Measurements from ENCODE around the gene C6orf120. TPM values are rescaled to one million over a fixed set of nuclear protein-coding genes. Genes with fewer than 3 reads are reported as not detected.

Gene C6orf120
- total and polyA plus RNA-seq, 2 donors (not counting 3 experiments of a cell fraction or from before 2014, with no cell fraction given), result 13.8 to 30.1 TPM

- dilution Hi-C loops (cut with MboI; ENCODE audit: extremely low pct_ligation_motif_present, low sequenced_read_pairs), result no loop called here
- H4K20me1 ChIP-seq (replicated peaks; ENCODE audit: control insufficient read depth, extremely low read depth, insufficient read depth, low read length), result no peaks in the 10 kb centered on the region
These were observed 36.6 kb upstream of the C6orf120 start for GRCh38 chr6:169665289-169665688.

GRCh38 chr6:169666441-169666840 lies 35.5 kb upstream of the C6orf120 start:
- BruUV-seq (replicated peaks), result no TSS peak
- peaks cover 26% of the 10 kb centered on the region for H3K4me1 ChIP-seq (ENCODE audit: control insufficient read depth, extremely low read depth, insufficient read depth, low read length)
- no peak for DNase-seq (ENCODE audit: low read depth, low spot score)
- intact Hi-C loops (cut with micrococcal nuclease) (no loop called here), dilution Hi-C loops (cut with MboI; ENCODE audit: extremely low pct_ligation_motif_present, low sequenced_read_pairs) (no loop called here)
- no peaks in the 10 kb centered on the region for H3K9me1 ChIP-seq (replicated peaks; ENCODE audit: control insufficient read depth, extremely low read depth, insufficient read depth, low read length)
- ChIA-PET CTCF (no interaction called here), POLR2A (no interaction called here)
- no peak overlapping the region for H3K4me2 ChIP-seq (ENCODE audit: insufficient read depth, low read length)
- no peaks in the 10 kb centered on the region for H4K20me1 ChIP-seq (replicated peaks; ENCODE audit: control insufficient read depth, extremely low read depth, insufficient read depth, low read length)
- no peaks in the 10 kb centered on the region for H3K9me3 ChIP-seq (replicated peaks; ENCODE audit: control insufficient read depth, insufficient read depth, low read length)
- H3K27me3 ChIP-seq (ENCODE audit: control insufficient read depth in 2 of 2, insufficient read depth in 2 of 2, low read length in 2 of 2), result no peaks in the 10 kb centered on the region
- TF ChIP-seq MYC (IDR thresholded peaks at IDR 0.05; ENCODE audit: low read depth, low read length), result no peak
- no peak for TF ChIP-seq POLR2A (IDR thresholded peaks at IDR 0.05; ENCODE audit: low read depth, low read length)
- H2AFZ ChIP-seq (ENCODE audit: low read depth, low read length), result no peak overlapping the region
- no peak for FAIRE-seq
- H3K27ac ChIP-seq (ENCODE audit: insufficient read depth, low read depth, low read length), result no peak overlapping the region
- H3K79me2 ChIP-seq (ENCODE audit: control insufficient read depth, insufficient read depth, low read length), result no peaks in the 10 kb centered on the region
- H3K4me3 ChIP-seq (replicated peaks in 1 of 3; ENCODE audit: insufficient read depth in 1 of 3, low read depth in 1 of 3, low read length in 3 of 3), result no peak overlapping the region
- H3K9ac ChIP-seq (replicated peaks; ENCODE audit: extremely low read depth, insufficient read depth, low read length), result no peak overlapping the region
- peaks cover 2 to 21% of the 10 kb centered on the region in 2 experiments for H3K36me3 ChIP-seq (ENCODE audit: control insufficient read depth in 2 of 2, extremely low read depth in 1 of 2, insufficient read depth in 2 of 2, low read length in 2 of 2)

More at GRCh38 chr6:169665289-169665688, 36.6 kb upstream of the C6orf120 start:
- TF ChIP-seq JUN (IDR thresholded peaks at IDR 0.05; ENCODE audit: borderline replicate concordance, insufficient read depth, insufficient read length, low read depth) (no peak), EZH2 (IDR thresholded peaks at IDR 0.05; ENCODE audit: borderline replicate concordance, low read depth, low read length, severe bottlenecking) (no peak), GATA2 (IDR thresholded peaks at IDR 0.05; ENCODE audit: insufficient read depth, insufficient read length, low read depth, low read length) (no peak), POLR2A (IDR thresholded peaks at IDR 0.05; ENCODE audit: low read depth, low read length) (no peak), POLR2AphosphoS5 (IDR thresholded peaks at IDR 0.05; ENCODE audit: insufficient read depth, low read depth, low read length) (no peak)
- no peak overlapping the region for H3K4me2 ChIP-seq (ENCODE audit: insufficient read depth, low read length)
- no peak overlapping the region for H3K27ac ChIP-seq (ENCODE audit: insufficient read depth, low read depth, low read length)
- H3K4me1 ChIP-seq (ENCODE audit: control insufficient read depth, extremely low read depth, insufficient read depth, low read length), result peaks cover 18% of the 10 kb centered on the region
- FAIRE-seq (no peak), DNase-seq (ENCODE audit: low read depth, low spot score) (no peak)
- no TSS peak for BruUV-seq (replicated peaks)
- no peaks in the 10 kb centered on the region for H3K79me2 ChIP-seq (ENCODE audit: control insufficient read depth, insufficient read depth, low read length)
- no peak overlapping the region for H3K4me3 ChIP-seq (replicated peaks in 1 of 3; ENCODE audit: insufficient read depth in 1 of 3, low read depth in 1 of 3, low read length in 3 of 3)
- H3K36me3 ChIP-seq (ENCODE audit: control insufficient read depth in 2 of 2, extremely low read depth in 1 of 2, insufficient read depth in 2 of 2, low read length in 2 of 2), result peaks cover 2 to 22% of the 10 kb centered on the region in 2 experiments
- intact Hi-C loops (cut with micrococcal nuclease), result no loop called here
- POLR2A ChIA-PET, result no interaction called here
- H3K27me3 ChIP-seq (ENCODE audit: control insufficient read depth in 2 of 2, insufficient read depth in 2 of 2, low read length in 2 of 2), result no peaks in the 10 kb centered on the region
- H2AFZ ChIP-seq (ENCODE audit: low read depth, low read length), result no peak overlapping the region
- H3K9ac ChIP-seq (replicated peaks; ENCODE audit: extremely low read depth, insufficient read depth, low read length), result no peak overlapping the region
- H3K9me3 ChIP-seq (replicated peaks; ENCODE audit: control insufficient read depth, insufficient read depth, low read length), result no peaks in the 10 kb centered on the region
- no peaks in the 10 kb centered on the region for H3K9me1 ChIP-seq (replicated peaks; ENCODE audit: control insufficient read depth, extremely low read depth, insufficient read depth, low read length)
- CTCF ChIA-PET, result no interaction called here
